Measurements from ENCODE around the gene MYH4. TPM values are rescaled to one million over a fixed set of nuclear protein-coding genes. Genes with fewer than 3 reads are reported as not detected.

MYH4 gene
- not detected for polyA plus RNA-seq (2013, experiment 1 of 2)
- polyA plus RNA-seq (2013, experiment 2 of 2), result not detected

DNA sequence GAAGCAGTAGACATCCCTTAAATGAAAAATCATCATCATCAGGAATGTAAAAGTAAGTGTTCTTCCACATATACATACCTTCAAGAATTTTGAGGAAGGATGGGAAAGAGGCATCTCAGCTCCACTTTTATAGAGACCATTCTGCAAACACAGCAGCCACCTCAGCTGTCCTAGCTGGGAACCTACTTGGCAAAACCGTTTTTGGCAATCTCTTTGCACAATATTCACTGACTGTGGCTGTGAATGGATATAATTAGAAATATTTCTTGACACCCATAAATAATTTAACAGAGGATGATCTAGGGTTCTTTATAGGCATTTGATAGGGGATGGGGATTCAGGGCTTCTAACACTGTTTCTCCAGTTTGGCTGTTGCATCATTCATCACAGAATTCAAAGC is at the start of gene MYH4:
Gene MYH4, minus strand, starts transcription at position 101 of the 400 bp plus-strand sequence. CDS start 2,814 bp downstream, outside the sequence.
- H3K4ac ChIP-seq (ENCODE audit: low read depth, low read length), result no peak within 1 kb of the TSS
- no peak within 1 kb of the TSS for H4K8ac ChIP-seq (ENCODE audit: low read depth, low read length)
- H3K79me1 ChIP-seq (ENCODE audit: low read length), result no peaks in the 10 kb centered on the region
- H3K23ac ChIP-seq (ENCODE audit: low read length), result no peak within 1 kb of the TSS
- no CpG with 5 or more reads among the region's 1 CpG for WGBS (ENCODE audit: extremely low coverage, insufficient coverage, low lambda C conversion rate)
- H3K4me1 ChIP-seq (ENCODE audit: control insufficient read depth, low read depth, low read length), result no peaks in the 10 kb centered on the region
- no peaks in the 10 kb centered on the region for H3K36me3 ChIP-seq (ENCODE audit: control insufficient read depth, insufficient read depth, low read length)
- H3K27me3 ChIP-seq (ENCODE audit: insufficient read depth, low read length, poor library complexity), result no peaks in the 10 kb centered on the region
- no peak within 1 kb of the TSS for H2BK5ac ChIP-seq (ENCODE audit: low read length)
- H3K18ac ChIP-seq (ENCODE audit: low read length), result no peak within 1 kb of the TSS
- no peak for DNase-seq
- no peak within 1 kb of the TSS for H2AK5ac ChIP-seq (ENCODE audit: low read length)
- no peak within 1 kb of the TSS for H2BK120ac ChIP-seq (ENCODE audit: low read depth, low read length)
- no peak within 1 kb of the TSS for H2BK15ac ChIP-seq (replicated peaks; ENCODE audit: low read depth)
- no peak within 1 kb of the TSS for H3K4me2 ChIP-seq (ENCODE audit: low read length)
- H4K5ac ChIP-seq (ENCODE audit: low read length), result no peak within 1 kb of the TSS
- H3K56ac ChIP-seq (ENCODE audit: low read length), result no peak within 1 kb of the TSS
- no peak within 1 kb of the TSS for H3K4me3 ChIP-seq (ENCODE audit: low read length)
- no peak within 1 kb of the TSS for H3K27ac ChIP-seq (ENCODE audit: low read depth, low read length)
- H3K9ac ChIP-seq (ENCODE audit: low read length), result no peak within 1 kb of the TSS
- H3K79me2 ChIP-seq (ENCODE audit: control insufficient read depth, insufficient read depth, low read length), result no peaks in the 10 kb centered on the region

DNA sequence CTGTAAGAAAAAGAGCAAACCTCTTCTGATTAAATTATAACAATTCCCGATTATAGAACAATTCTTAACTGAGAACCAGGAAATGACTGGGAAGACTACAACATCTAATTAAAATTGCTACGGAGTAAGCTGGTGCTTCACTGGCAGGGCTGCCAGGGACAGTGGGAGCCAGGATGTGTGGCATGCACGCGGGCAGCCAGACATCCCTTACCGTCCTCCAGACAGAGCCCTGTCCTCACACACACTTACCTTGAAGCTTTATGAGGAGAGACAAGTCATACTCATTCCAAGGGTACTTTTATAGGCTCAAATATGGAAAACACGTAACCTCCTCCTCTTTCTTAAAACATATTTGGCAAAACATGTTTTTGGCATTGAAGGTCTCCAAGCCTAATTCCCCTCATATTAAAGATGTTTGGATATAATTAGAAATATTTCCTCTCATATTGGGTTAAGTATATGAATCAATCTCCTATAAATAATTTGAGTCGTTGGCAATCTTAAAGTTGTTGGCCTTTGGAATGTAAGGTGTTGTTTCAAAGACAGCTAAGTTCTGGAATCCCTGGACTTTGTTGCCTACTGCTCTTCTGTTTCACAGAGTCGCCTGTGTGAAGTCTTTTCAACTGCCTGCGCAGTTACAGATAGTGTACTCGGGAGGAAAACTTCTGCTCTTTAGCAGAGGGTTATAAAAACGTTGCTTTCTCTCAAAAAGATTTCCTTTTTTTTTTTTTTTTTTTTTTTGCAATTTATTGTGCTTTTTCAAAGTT is 49.1 kb upstream of the MYH4 start, which contains the start of gene MYH1:
Gene MYH1, minus strand, starts transcription at position 272 of the 767 bp plus-strand sequence. CDS start 1,900 bp downstream, outside the sequence.
- Histone ChIP-seq H3K4me3 (ENCODE audit: low read length) (no peak within 1 kb of the TSS), H2BK120ac (ENCODE audit: low read depth, low read length) (no peak within 1 kb of the TSS), H3K18ac (ENCODE audit: low read length) (no peak within 1 kb of the TSS), H3K4me1 (ENCODE audit: control insufficient read depth, low read depth, low read length) (no peaks in the 10 kb centered on the region), H2BK5ac (ENCODE audit: low read length) (no peak within 1 kb of the TSS), H3K23ac (ENCODE audit: low read length) (no peak within 1 kb of the TSS), H3K56ac (ENCODE audit: low read length) (no peak within 1 kb of the TSS), H4K8ac (ENCODE audit: low read depth, low read length) (no peak within 1 kb of the TSS), H2BK15ac (replicated peaks; ENCODE audit: low read depth) (no peak within 1 kb of the TSS), H2AK5ac (ENCODE audit: low read length) (no peak within 1 kb of the TSS), H3K27me3 (ENCODE audit: insufficient read depth, low read length, poor library complexity) (no peaks in the 10 kb centered on the region), H4K5ac (ENCODE audit: low read length) (no peak within 1 kb of the TSS), H3K4ac (ENCODE audit: low read depth, low read length) (no peak within 1 kb of the TSS), H3K79me2 (ENCODE audit: control insufficient read depth, insufficient read depth, low read length) (no peaks in the 10 kb centered on the region), H3K27ac (ENCODE audit: low read depth, low read length) (no peak within 1 kb of the TSS), H3K9ac (ENCODE audit: low read length) (no peak within 1 kb of the TSS), H3K36me3 (ENCODE audit: control insufficient read depth, insufficient read depth, low read length) (no peaks in the 10 kb centered on the region), H3K4me2 (ENCODE audit: low read length) (no peak within 1 kb of the TSS), H3K79me1 (ENCODE audit: low read length) (no peaks in the 10 kb centered on the region)
- WGBS (ENCODE audit: extremely low coverage, insufficient coverage, low lambda C conversion rate), result no CpG with 5 or more reads among the region's 11 CpGs
- no peak for DNase-seq

DNA sequence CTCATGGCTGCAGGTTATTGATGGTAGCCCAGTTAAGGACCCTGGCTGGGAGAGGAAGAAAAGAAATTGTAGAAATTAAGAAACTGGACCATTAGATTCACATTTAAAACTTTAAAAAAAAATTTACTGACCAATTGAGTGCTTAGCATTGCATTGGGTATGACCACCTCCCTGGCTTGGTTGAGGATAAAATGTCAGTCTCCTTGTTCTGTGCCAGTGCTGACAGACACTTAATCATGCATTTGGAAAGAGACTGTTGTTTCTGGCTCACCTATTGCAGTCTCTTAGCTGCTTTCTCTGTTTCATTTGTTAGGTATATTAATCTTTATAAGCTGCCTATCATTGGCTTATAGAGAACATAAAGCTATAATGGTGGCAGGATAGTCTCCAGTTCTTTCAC is 47.3 kb upstream of the MYH4 start:
- H3K4ac ChIP-seq (ENCODE audit: low read depth, low read length), result no peak overlapping the region
- no peak overlapping the region for H4K8ac ChIP-seq (ENCODE audit: low read depth, low read length)
- no peak overlapping the region for H2BK120ac ChIP-seq (ENCODE audit: low read depth, low read length)
- DNase-seq, result no peak
- H3K4me1 ChIP-seq (ENCODE audit: control insufficient read depth, low read depth, low read length), result no peaks in the 10 kb centered on the region
- no peak overlapping the region for H3K9ac ChIP-seq (ENCODE audit: low read length)
- H2BK5ac ChIP-seq (ENCODE audit: low read length), result no peak overlapping the region
- H3K27me3 ChIP-seq (ENCODE audit: insufficient read depth, low read length, poor library complexity), result no peaks in the 10 kb centered on the region
- no peak overlapping the region for H3K23ac ChIP-seq (ENCODE audit: low read length)
- H3K79me2 ChIP-seq (ENCODE audit: control insufficient read depth, insufficient read depth, low read length), result no peaks in the 10 kb centered on the region
- no peak overlapping the region for H2AK5ac ChIP-seq (ENCODE audit: low read length)
- no peaks in the 10 kb centered on the region for H3K79me1 ChIP-seq (ENCODE audit: low read length)
- no peak overlapping the region for H3K4me3 ChIP-seq (ENCODE audit: low read length)
- H2BK15ac ChIP-seq (replicated peaks; ENCODE audit: low read depth), result no peak overlapping the region
- H4K5ac ChIP-seq (ENCODE audit: low read length), result no peak overlapping the region
- no peak overlapping the region for H3K4me2 ChIP-seq (ENCODE audit: low read length)
- no peak overlapping the region for H3K18ac ChIP-seq (ENCODE audit: low read length)
- H3K27ac ChIP-seq (ENCODE audit: low read depth, low read length), result no peak overlapping the region
- H3K36me3 ChIP-seq (ENCODE audit: control insufficient read depth, insufficient read depth, low read length), result no peaks in the 10 kb centered on the region
- no peak overlapping the region for H3K56ac ChIP-seq (ENCODE audit: low read length)

DNA sequence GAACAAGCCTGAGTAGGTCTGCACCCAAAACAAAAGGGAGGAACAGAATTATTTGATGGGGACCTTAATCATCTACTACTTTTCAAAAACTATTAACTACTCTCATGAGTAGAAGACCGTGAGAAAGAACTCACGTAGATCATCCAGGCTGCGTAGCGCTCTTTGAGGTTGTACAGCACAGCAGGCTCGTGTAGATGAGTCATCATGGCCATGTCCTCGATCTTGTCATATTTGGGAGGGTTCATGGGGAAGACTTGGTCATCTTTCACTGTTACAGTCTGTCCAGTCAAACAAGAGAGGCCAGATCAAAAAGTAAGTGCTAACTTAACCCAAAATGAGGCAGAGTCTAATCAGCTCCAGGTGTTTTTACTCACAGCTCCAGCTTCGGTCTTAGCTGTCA is 46.7 kb upstream of the MYH4 start:
- no peaks in the 10 kb centered on the region for H3K79me1 ChIP-seq (ENCODE audit: low read length)
- no peak overlapping the region for H2AK5ac ChIP-seq (ENCODE audit: low read length)
- DNase-seq, result no peak
- no peak overlapping the region for H3K18ac ChIP-seq (ENCODE audit: low read length)
- WGBS (ENCODE audit: extremely low coverage, insufficient coverage, low lambda C conversion rate), result no CpG with 5 or more reads among the region's 7 CpGs
- no peaks in the 10 kb centered on the region for H3K4me1 ChIP-seq (ENCODE audit: control insufficient read depth, low read depth, low read length)
- no peak overlapping the region for H3K56ac ChIP-seq (ENCODE audit: low read length)
- no peak overlapping the region for H3K4me2 ChIP-seq (ENCODE audit: low read length)
- no peak overlapping the region for H3K27ac ChIP-seq (ENCODE audit: low read depth, low read length)
- no peaks in the 10 kb centered on the region for H3K36me3 ChIP-seq (ENCODE audit: control insufficient read depth, insufficient read depth, low read length)
- H3K4ac ChIP-seq (ENCODE audit: low read depth, low read length), result no peak overlapping the region
- H2BK15ac ChIP-seq (replicated peaks; ENCODE audit: low read depth), result no peak overlapping the region
- no peak overlapping the region for H2BK5ac ChIP-seq (ENCODE audit: low read length)
- H3K9ac ChIP-seq (ENCODE audit: low read length), result no peak overlapping the region
- no peak overlapping the region for H3K4me3 ChIP-seq (ENCODE audit: low read length)
- no peak overlapping the region for H3K23ac ChIP-seq (ENCODE audit: low read length)
- no peak overlapping the region for H2BK120ac ChIP-seq (ENCODE audit: low read depth, low read length)
- H4K8ac ChIP-seq (ENCODE audit: low read depth, low read length), result no peak overlapping the region
- H3K27me3 ChIP-seq (ENCODE audit: insufficient read depth, low read length, poor library complexity), result no peaks in the 10 kb centered on the region
- H3K79me2 ChIP-seq (ENCODE audit: control insufficient read depth, insufficient read depth, low read length), result no peaks in the 10 kb centered on the region
- no peak overlapping the region for H4K5ac ChIP-seq (ENCODE audit: low read length)

DNA sequence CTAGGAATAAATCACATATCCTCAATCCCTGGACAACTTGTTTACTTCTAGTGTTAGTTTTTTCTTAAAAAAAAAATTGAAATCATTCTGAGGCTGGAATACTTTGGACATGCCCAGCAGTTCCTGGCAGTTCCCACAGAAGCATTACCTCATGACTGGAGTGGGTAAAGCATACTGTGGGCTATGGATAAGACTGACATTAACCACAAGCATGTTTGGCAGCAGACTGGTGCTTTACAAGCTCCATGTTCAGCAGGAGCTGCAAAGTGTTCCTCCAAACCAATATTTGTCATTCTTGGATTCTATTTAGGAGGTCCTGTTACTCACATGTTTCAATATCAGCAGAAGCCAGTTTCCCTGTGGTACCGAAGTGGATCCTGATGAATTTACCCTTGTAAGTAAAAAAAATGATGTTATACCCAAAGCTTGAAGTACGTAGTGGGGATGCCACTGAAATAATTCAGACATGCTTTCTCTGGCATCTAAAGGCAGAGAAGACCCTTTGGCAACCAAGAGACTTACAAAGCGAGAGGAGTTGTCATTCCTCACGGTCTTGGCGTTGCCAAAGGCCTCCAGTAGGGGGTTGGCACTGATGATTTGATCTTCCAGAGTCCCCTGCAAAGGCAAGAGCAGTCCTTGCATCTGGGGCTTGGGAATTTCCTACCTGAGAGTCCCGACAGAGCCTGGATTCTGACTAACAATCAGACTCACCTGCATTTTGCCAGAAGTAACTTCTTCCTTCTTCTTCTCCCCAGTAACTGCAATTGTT is 44.1 kb upstream of the MYH4 start:
- Histone ChIP-seq H3K56ac (ENCODE audit: low read length) (no peak overlapping the region), H3K4me3 (ENCODE audit: low read length) (no peak overlapping the region), H3K27me3 (ENCODE audit: insufficient read depth, low read length, poor library complexity) (no peaks in the 10 kb centered on the region), H3K4me2 (ENCODE audit: low read length) (no peak overlapping the region), H4K5ac (ENCODE audit: low read length) (no peak overlapping the region), H3K79me2 (ENCODE audit: control insufficient read depth, insufficient read depth, low read length) (no peaks in the 10 kb centered on the region), H3K9ac (ENCODE audit: low read length) (no peak overlapping the region), H2BK5ac (ENCODE audit: low read length) (no peak overlapping the region), H3K4me1 (ENCODE audit: control insufficient read depth, low read depth, low read length) (no peaks in the 10 kb centered on the region), H2BK15ac (replicated peaks; ENCODE audit: low read depth) (no peak overlapping the region), H3K18ac (ENCODE audit: low read length) (no peak overlapping the region), H2AK5ac (ENCODE audit: low read length) (no peak overlapping the region), H3K27ac (ENCODE audit: low read depth, low read length) (no peak overlapping the region), H4K8ac (ENCODE audit: low read depth, low read length) (no peak overlapping the region), H3K4ac (ENCODE audit: low read depth, low read length) (no peak overlapping the region), H3K79me1 (ENCODE audit: low read length) (no peaks in the 10 kb centered on the region), H3K23ac (ENCODE audit: low read length) (no peak overlapping the region), H3K36me3 (ENCODE audit: control insufficient read depth, insufficient read depth, low read length) (no peaks in the 10 kb centered on the region), H2BK120ac (ENCODE audit: low read depth, low read length) (no peak overlapping the region)
- DNase-seq, result no peak
- no CpG with 5 or more reads among the region's 6 CpGs for WGBS (ENCODE audit: extremely low coverage, insufficient coverage, low lambda C conversion rate)
